ENCODE data around the gene GOLGA6D. TPM values are rescaled to one million over a fixed set of nuclear protein-coding genes. Genes with fewer than 3 reads are reported as not detected.
"Not testable (repeated sequence)": the region's sequence is repeated elsewhere in the genome, so short reads cannot be mapped to it uniquely, and the experiment has no call there.

GOLGA6D gene
- total RNA-seq, 2 experiments from 2014 or later = 0.12 TPM; not detected in 1

DNA sequence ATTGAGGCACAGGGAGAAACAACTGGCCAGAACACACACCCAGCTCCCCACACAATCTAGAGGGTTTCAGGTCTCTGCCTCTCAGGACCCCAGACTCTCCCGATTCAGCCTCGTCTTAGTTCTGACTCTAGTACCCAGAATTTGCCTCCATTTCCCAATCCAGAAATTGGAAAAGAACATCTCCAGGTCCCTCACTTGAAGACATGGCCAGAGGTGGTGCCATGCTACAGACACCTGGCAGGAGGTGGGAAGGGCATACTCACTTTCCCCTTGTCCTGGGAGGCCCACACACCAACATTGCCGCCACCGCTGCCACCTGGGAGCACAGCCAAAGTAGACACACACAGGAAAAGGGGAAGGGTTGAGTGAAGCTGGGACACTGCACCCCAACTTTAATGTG is 20.1 kb downstream of the GOLGA6D start:
- CTCF ChIA-PET; ATAC-seq; H3K27ac Mint-ChIP-seq; H3K4me1 Mint-ChIP-seq; H3K4me3 Mint-ChIP-seq; H3K9me3 Mint-ChIP-seq (ENCODE audit: low read depth); H3K36me3 Mint-ChIP-seq; DNase-seq: not testable (repeated sequence)
- H3K27me3 Mint-ChIP-seq = peaks cover 41% of the 10 kb centered on the region

DNA sequence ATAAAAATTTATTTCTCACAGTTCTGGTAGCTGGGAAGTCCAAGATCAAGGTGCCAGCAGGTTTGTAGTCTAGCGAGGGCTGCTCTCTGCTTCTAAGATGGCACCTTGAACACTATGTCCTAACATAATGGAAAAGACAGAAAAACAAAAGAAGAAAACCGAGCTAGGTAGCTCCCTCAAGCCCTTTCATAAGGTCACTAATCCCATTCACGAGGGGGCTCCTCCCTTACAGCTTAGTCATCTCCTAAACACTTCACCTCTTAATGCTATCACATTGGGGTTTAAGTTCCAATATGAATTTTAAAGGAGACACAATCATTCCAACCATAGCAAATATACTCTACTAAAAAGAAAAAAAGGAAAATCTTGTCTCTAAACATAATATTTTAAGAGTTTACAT is 23.6 kb downstream of the GOLGA6D start:
- H3K27ac Mint-ChIP-seq = no peak overlapping the region
- CTCF ChIA-PET = no interaction called here
- H3K4me3 Mint-ChIP-seq = no peak overlapping the region
- peaks cover 5% of the 10 kb centered on the region for H3K4me1 Mint-ChIP-seq
- DNase-seq (no peak), ATAC-seq (no peak)
- no peaks in the 10 kb centered on the region for H3K36me3 Mint-ChIP-seq
- H3K27me3 Mint-ChIP-seq = peaks cover 60% of the 10 kb centered on the region
- no peaks in the 10 kb centered on the region for H3K9me3 Mint-ChIP-seq (ENCODE audit: low read depth)

DNA sequence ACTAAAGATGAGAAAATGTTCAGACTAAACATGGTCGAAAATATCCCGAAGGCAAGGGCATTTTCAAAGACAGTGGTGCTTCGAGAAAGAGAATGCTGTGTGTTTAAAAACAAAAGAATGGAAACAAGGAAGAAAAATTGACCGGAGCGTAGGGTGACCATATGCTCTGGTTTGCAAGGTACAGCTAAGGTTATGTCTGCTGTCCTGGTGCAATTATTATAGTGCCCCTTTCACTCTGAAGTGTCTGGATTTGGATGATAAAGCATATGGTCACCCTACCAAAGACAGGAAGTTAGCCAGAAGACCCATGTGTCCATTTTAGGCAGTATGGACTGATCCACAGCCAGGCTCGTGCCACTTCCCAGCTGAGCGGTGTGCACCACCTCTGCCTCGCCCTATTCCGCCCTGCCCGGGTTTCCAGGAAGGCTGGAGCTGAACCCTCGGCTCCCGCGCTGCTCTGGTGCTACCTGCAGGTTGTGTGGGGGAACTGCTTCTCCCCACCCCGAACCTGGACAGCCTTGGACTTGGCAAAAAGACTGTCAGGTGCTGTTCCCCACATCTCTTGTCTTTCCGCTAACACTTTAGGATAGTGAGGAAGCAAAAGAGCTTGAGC is 25.2 kb downstream of the GOLGA6D start:
- peaks cover 64% of the 10 kb centered on the region for H3K27me3 Mint-ChIP-seq

DNA sequence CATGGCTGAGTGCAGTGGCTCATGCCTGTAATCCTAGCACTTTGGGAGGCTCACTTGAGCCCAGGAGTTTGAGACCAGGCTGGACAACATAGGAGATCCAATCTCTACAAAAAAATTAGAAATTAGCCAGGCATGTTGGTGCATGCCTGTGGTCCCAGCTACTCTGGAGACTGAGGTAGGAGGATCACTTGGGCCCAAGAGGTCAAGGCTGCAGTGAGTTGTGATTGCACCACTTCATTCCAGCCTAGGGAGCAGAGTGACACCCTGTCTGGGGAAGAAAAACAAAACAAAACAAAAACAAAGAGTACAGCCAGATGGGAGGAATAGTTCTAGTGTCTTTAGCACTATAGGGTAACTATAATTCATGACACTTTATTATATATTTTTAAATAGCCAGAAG is 27.1 kb downstream of the GOLGA6D start:
- Mint-ChIP-seq H3K4me1 (peaks cover 11% of the 10 kb centered on the region), H3K9me3 (ENCODE audit: low read depth) (no peaks in the 10 kb centered on the region), H3K27me3 (peaks cover 51% of the 10 kb centered on the region)

More for the DNA sequence above, 25.2 kb downstream of the GOLGA6D start:
- H3K36me3 Mint-ChIP-seq = no peaks in the 10 kb centered on the region
- ATAC-seq (peak; percentile 55), DNase-seq (no peak)
- no peak overlapping the region for H3K4me3 Mint-ChIP-seq
- peaks cover 11% of the 10 kb centered on the region for H3K4me1 Mint-ChIP-seq
- no peaks in the 10 kb centered on the region for H3K9me3 Mint-ChIP-seq (ENCODE audit: low read depth)
- H3K27ac Mint-ChIP-seq = no peak overlapping the region
- CTCF ChIA-PET = interaction anchor here (0.6 to 1.1 kb wide), 2 partner anchors 10 to 249 kb away, joined by 3 read pairs; no protein-coding TSS in a partner anchor

GRCh38 chr15:75312548-75312947 is 29.9 kb downstream of the GOLGA6D start:
- H3K4me3 Mint-ChIP-seq; CTCF ChIA-PET; H3K27ac Mint-ChIP-seq; H3K36me3 Mint-ChIP-seq; ATAC-seq; H3K9me3 Mint-ChIP-seq (ENCODE audit: low read depth); DNase-seq: not testable (repeated sequence)
- Mint-ChIP-seq H3K27me3 (peaks cover 26% of the 10 kb centered on the region), H3K4me1 (peaks cover 11% of the 10 kb centered on the region)

More for the DNA sequence above, 27.1 kb downstream of the GOLGA6D start:
- CTCF ChIA-PET = no interaction called here
- ATAC-seq (no peak), DNase-seq (no peak)
- no peaks in the 10 kb centered on the region for H3K36me3 Mint-ChIP-seq
- H3K27ac Mint-ChIP-seq = no peak overlapping the region
- no peak overlapping the region for H3K4me3 Mint-ChIP-seq

DNA sequence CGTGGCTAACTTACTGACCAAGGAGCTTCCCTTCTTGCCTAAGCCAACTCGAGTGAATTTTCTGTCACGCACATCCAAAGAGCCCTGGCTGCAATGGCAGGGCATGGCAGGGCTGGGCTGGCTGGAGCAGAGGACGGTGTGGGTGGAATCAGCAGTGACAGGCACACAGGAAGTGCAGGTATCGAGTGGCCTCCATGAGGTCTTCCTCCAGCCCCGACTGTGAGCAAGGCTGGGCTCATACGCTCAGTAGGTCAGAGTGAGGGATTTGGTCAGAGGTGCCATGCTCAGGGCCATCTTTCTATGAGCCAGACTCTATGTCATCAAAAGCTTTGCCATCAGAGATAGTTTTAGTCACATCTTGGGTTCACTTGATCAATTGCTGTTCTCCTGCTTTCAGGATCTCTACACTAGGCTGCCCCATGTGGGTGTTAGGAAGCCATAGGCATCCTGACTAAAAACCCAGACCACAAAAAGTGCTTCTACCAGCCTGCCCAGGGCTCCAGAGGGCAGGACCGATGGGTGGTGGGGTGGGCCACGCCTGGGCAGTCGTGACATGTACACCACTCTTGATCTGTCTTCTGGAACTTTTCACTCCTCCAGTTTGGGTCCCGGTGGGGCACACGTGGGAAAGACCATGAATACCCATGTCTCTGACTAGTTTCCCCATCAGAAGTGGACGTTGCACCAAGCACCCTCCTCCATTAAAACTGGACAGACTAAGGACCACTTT is 30.6 kb downstream of the GOLGA6D start:
- ATAC-seq (no peak), DNase-seq (no peak)
- no peak overlapping the region for H3K4me3 Mint-ChIP-seq
- no peak overlapping the region for H3K27ac Mint-ChIP-seq
- H3K9me3 Mint-ChIP-seq (ENCODE audit: low read depth) = no peaks in the 10 kb centered on the region
- CTCF ChIA-PET = interaction anchor here (0.6 kb wide), 1 partner anchor 633 kb away, joined by 4 read pairs; no protein-coding TSS in a partner anchor
- peaks cover 18% of the 10 kb centered on the region for H3K27me3 Mint-ChIP-seq
- H3K36me3 Mint-ChIP-seq = no peaks in the 10 kb centered on the region
- H3K4me1 Mint-ChIP-seq = peaks cover 11% of the 10 kb centered on the region

DNA sequence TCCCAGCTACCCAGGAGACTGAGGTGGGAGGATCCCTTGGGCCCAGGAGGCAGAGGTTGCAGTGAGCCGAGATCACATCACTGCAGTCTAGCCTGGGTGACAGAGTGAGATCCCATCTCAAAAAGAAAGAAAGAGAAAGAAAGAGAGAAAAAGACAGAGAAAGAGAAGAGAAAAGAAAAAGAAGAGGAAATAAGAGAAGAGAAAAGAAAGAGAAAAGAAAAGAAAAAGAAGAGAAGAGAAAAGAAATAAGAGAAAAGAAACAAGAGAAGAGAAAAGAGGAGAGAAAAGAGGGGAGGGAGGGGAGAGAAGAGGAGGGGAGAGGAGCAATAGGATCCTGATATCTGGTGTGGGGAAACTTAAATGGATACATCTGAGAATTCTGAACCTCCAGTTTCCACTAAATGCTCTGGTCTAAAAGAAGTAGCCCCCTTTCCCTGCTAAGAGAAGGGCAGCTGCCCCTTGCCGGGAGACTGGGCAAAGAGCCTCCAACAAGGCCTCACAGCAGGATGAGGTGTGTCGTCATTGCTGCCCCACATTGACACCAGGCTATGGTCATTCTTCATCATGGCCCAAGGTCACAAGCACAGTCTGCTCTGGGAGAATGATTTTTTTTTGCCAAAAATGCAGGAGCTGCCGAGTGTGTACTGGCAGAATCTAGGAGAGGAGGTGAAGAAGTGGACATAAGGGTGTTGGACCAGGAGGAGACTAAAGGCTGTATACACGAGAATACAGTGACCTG is 32.1 kb downstream of the GOLGA6D start:
- DNase-seq = no peak
- Mint-ChIP-seq H3K9me3 (ENCODE audit: low read depth) (no peaks in the 10 kb centered on the region), H3K27me3 (peaks cover 10% of the 10 kb centered on the region), H3K36me3 (no peaks in the 10 kb centered on the region), H3K27ac (no peak overlapping the region), H3K4me1 (peaks cover 11% of the 10 kb centered on the region), H3K4me3 (no peak overlapping the region)
- CTCF ChIA-PET = no interaction called here
- no peak for ATAC-seq

- H3K36me3 Mint-ChIP-seq; H3K4me3 Mint-ChIP-seq; H3K9me3 Mint-ChIP-seq (ENCODE audit: low read depth); H3K4me1 Mint-ChIP-seq; H3K27ac Mint-ChIP-seq; ATAC-seq; CTCF ChIA-PET; DNase-seq: not testable (repeated sequence)
- H3K27me3 Mint-ChIP-seq = peaks cover 12% of the 10 kb centered on the region
These were observed 36.7 kb downstream of the GOLGA6D start for GRCh38 chr15:75319231-75319897.

GRCh38 chr15:75321711-75322110 is 39.1 kb downstream of the GOLGA6D start:
- CTCF ChIA-PET = no interaction called here
- no peak overlapping the region for H3K4me3 Mint-ChIP-seq
- no peaks in the 10 kb centered on the region for H3K4me1 Mint-ChIP-seq
- no peaks in the 10 kb centered on the region for H3K36me3 Mint-ChIP-seq
- peaks cover 12% of the 10 kb centered on the region for H3K27me3 Mint-ChIP-seq
- DNase-seq (no peak), ATAC-seq (no peak)
- no peaks in the 10 kb centered on the region for H3K9me3 Mint-ChIP-seq (ENCODE audit: low read depth)
- H3K27ac Mint-ChIP-seq = no peak overlapping the region

GRCh38 chr15:75325922-75326321 is 43.3 kb downstream of the GOLGA6D start:
- H3K4me3 Mint-ChIP-seq = no peak overlapping the region
- no peaks in the 10 kb centered on the region for H3K36me3 Mint-ChIP-seq
- no peaks in the 10 kb centered on the region for H3K4me1 Mint-ChIP-seq
- H3K27me3 Mint-ChIP-seq = peaks cover 9% of the 10 kb centered on the region
- H3K9me3 Mint-ChIP-seq (ENCODE audit: low read depth) = no peaks in the 10 kb centered on the region
- CTCF ChIA-PET = no interaction called here
- H3K27ac Mint-ChIP-seq = no peak overlapping the region
- DNase-seq = no peak
- ATAC-seq = no peak

DNA sequence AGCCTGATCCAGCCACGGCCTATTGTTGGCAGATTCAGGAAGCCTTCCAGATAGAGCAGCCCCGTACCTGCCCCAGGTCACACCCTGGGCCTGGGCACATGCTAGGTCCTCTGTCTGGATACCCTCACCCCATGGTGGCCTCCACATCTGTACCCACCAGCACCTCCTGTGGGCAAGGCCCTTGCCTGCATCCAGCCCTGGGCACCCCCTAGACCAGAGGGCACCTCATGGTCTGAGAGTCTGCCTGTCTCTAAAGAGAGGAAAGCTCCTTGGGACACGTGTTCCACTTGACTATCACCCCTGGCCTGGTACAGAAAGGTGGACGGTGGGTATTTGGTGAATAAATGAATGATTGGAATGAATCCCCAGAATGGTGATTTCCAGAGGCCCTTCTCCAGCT is 44.4 kb downstream of the GOLGA6D start:
- no peak overlapping the region for H3K4me3 Mint-ChIP-seq
- H3K27me3 Mint-ChIP-seq = peaks cover 6% of the 10 kb centered on the region
- H3K27ac Mint-ChIP-seq = no peak overlapping the region
- CTCF ChIA-PET = no interaction called here
- no peaks in the 10 kb centered on the region for H3K4me1 Mint-ChIP-seq
- no peaks in the 10 kb centered on the region for H3K36me3 Mint-ChIP-seq
- ATAC-seq (no peak), DNase-seq (no peak)
- no peaks in the 10 kb centered on the region for H3K9me3 Mint-ChIP-seq (ENCODE audit: low read depth)

- no peaks in the 10 kb centered on the region for H3K9me3 Mint-ChIP-seq (ENCODE audit: low read depth)
- CTCF ChIA-PET = no interaction called here
These were observed 44.9 kb downstream of the GOLGA6D start for GRCh38 chr15:75327491-75327890.

GRCh38 chr15:75328493-75329314 is 46.1 kb downstream of the GOLGA6D start:
- DNase-seq = no peak
- Mint-ChIP-seq H3K4me1 (no peaks in the 10 kb centered on the region), H3K27me3 (peaks cover 6% of the 10 kb centered on the region), H3K27ac (no peak overlapping the region), H3K4me3 (no peak overlapping the region), H3K36me3 (no peaks in the 10 kb centered on the region), H3K9me3 (ENCODE audit: low read depth) (no peaks in the 10 kb centered on the region)
- no peak for ATAC-seq
- CTCF ChIA-PET = no interaction called here

More at GRCh38 chr15:75327491-75327890, 44.9 kb downstream of the GOLGA6D start:
- ATAC-seq (no peak), DNase-seq (no peak)
- no peak overlapping the region for H3K27ac Mint-ChIP-seq
- peaks cover 6% of the 10 kb centered on the region for H3K27me3 Mint-ChIP-seq
- H3K4me1 Mint-ChIP-seq = no peaks in the 10 kb centered on the region
- H3K4me3 Mint-ChIP-seq = no peak overlapping the region
- no peaks in the 10 kb centered on the region for H3K36me3 Mint-ChIP-seq

Measured in activated CD8-positive, alpha-beta memory T cell treated with anti-CD3 and anti-CD28 coated beads, Interleukin-2, amount 10 ng/mL, durations not matched to agents 7 days and 5 days (primary cell).